ENCODE measurements around the gene DUSP19. TPM values are rescaled to one million over a fixed set of nuclear protein-coding genes. Genes with fewer than 3 reads are reported as not detected.

DUSP19 gene
- total and polyA plus RNA-seq, 12 donors, result 0.81 to 10.0 (median 4.1) TPM

DNA sequence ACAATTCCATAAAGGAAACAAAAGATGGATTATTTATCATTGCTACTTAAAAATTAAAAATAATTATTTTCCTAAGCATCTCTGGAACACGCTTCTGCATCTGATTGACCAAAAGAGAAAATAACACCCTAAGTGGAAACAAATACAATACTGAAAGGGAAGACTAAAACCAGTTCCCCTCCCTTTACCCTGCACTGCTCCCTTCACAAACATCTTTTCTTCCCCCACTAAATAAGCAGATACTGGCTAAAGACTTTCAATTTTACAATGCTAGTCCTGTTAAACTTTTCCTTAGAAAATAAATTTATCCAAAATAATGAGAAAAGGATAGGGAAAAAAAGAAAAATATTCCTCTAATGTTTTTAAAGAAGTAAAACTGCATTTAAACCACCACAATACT is 44.6 kb upstream of the DUSP19 start:
- DNase-seq, result no peak
- no peak overlapping the region for H3K4me3 ChIP-seq
- intact Hi-C loops (cut with DNase I), result no loop called here
- peaks cover 14 to 75% of the 10 kb centered on the region in 2 donors for H3K4me1 ChIP-seq (replicated peaks in 1 of 2)
- TF ChIP-seq, protein P1, sequence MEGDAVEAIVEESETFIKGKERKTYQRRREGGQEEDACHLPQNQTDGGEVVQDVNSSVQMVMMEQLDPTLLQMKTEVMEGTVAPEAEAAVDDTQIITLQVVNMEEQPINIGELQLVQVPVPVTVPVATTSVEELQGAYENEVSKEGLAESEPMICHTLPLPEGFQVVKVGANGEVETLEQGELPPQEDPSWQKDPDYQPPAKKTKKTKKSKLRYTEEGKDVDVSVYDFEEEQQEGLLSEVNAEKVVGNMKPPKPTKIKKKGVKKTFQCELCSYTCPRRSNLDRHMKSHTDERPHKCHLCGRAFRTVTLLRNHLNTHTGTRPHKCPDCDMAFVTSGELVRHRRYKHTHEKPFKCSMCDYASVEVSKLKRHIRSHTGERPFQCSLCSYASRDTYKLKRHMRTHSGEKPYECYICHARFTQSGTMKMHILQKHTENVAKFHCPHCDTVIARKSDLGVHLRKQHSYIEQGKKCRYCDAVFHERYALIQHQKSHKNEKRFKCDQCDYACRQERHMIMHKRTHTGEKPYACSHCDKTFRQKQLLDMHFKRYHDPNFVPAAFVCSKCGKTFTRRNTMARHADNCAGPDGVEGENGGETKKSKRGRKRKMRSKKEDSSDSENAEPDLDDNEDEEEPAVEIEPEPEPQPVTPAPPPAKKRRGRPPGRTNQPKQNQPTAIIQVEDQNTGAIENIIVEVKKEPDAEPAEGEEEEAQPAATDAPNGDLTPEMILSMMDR (IDR thresholded peaks at IDR 0.05), result no peak
- TF ChIP-seq POLR2A (IDR thresholded peaks at IDR 0.05), result no peak
- H3K27me3 ChIP-seq, result no peaks in the 10 kb centered on the region
- 73 to 85% (median 81%) methylated on average over 1 of the region's 1 CpG for WGBS, 4 donors
- no peaks in the 10 kb centered on the region for H3K36me3 ChIP-seq (replicated peaks in 1 of 2)
- no peak overlapping the region for H3K27ac ChIP-seq
- no peaks in the 10 kb centered on the region for H3K9me3 ChIP-seq (replicated peaks in 1 of 3)

DNA sequence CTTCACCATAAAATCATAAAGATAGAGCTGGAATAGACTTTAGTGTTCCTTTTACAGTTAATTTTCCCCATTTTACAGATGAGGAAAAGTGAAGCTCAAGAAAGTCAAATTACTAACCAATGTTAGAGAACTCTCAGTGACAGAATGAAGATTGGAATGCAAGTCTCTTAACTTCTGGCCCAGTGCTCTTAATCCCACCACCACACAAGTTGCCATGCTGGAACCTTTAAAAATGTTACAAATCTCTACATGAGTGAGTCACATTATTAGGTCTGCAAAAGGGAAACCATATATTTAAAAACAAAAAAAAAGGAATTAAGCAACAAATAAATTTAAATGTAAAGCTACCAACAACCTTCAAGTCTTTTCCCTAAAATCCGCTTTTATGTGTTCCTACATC is 43.7 kb upstream of the DUSP19 start:
- intact Hi-C loops (cut with DNase I), result no loop called here
- H3K36me3 ChIP-seq (replicated peaks in 1 of 2), result no peaks in the 10 kb centered on the region
- no peak for DNase-seq
- peaks cover 14 to 72% of the 10 kb centered on the region in 2 donors for H3K4me1 ChIP-seq (replicated peaks in 1 of 2)
- H3K9me3 ChIP-seq (replicated peaks in 1 of 3), result no peaks in the 10 kb centered on the region
- H3K27me3 ChIP-seq, result no peaks in the 10 kb centered on the region
- TF ChIP-seq, protein P1 (IDR thresholded peaks at IDR 0.05), result no peak
- no peak for TF ChIP-seq POLR2A (IDR thresholded peaks at IDR 0.05)
- WGBS, 4 donors, result 93 to 97% (median 95%) methylated on average over 1 of the region's 1 CpG
- no peak overlapping the region for H3K27ac ChIP-seq
- no peak overlapping the region for H3K4me3 ChIP-seq

DNA sequence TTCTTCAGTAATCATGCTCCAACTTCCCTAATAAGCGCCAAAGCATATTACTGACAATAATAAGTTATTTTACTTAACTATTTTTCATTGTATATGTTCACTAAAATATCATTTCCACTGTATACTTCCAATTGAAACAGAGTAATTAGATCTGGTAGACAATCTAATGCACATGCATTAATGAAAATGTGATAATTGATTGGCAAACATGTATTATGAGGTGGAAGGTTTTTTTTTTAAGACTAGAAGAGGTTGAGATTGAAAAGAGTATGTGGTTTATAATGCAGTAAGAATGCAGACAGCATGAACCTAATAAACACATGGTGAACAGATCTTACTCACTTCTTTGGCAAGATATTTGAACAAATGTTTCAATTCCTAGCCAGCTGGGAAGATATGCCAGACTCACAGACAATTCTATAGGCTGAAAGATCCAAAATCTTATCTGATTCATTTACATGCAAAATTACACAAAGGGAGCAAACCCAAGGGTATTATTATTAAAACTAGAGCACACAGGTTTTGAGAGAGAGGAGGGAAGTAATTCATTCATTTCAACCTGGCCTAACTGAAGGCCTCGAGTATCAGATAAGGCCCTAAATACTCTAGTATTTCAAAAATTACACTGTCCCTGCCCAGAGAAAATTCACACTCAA is 43.1 kb upstream of the DUSP19 start:
- Histone ChIP-seq H3K36me3 (replicated peaks in 1 of 2) (no peaks in the 10 kb centered on the region), H3K4me3 (no peak overlapping the region), H3K9me3 (replicated peaks in 1 of 3) (no peaks in the 10 kb centered on the region), H3K27me3 (no peaks in the 10 kb centered on the region), H3K4me1 (replicated peaks in 1 of 2) (peaks cover 11 to 66% of the 10 kb centered on the region in 2 donors), H3K27ac (no peak overlapping the region)
- TF ChIP-seq, protein P1 (IDR thresholded peaks at IDR 0.05), result no peak
- TF ChIP-seq POLR2A (IDR thresholded peaks at IDR 0.05), result no peak
- no peak for DNase-seq
- WGBS, 4 donors, result 46 to 55% (median 48%) methylated on average over 2 of the region's 2 CpGs
- intact Hi-C loops (cut with DNase I), result no loop called here

DNA sequence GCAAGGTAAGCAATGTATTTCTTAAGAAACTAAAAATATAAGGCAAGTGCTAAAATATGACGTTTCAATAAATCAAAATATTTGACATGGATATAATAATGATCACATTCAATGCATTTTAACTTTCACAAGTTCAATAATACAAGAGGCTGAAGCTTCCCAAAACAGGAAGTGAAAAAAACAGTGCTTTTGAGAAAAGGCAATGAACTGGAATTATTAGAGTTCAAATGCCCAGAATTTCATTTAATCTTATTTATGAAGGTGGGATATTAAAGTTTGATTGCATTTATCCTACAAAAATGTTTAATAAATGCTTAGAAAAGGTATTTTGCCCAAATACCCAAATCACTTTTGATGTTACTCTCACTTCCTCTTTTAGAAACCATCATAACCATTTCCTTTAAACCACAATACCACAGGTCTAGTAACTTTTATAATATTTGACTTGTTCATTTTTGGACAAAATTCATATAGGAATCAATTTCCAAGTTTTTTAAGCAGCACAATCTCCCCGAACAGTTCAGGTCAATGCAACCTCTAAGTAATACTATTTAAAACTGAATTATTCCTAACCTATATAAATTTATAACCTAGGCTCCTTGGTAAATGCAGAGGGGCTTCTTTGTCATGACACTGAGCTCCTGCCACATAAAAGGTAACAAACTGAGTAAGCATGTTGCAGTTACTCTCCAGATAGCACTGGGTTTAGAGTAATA is 42.4 kb upstream of the DUSP19 start:
- Histone ChIP-seq H3K27ac (peak overlapping the region in 2 of 5 donors; percentile 98), H3K9me3 (replicated peaks in 1 of 3) (no peaks in the 10 kb centered on the region), H3K4me1 (replicated peaks in 1 of 2) (peaks cover 10 to 59% of the 10 kb centered on the region in 2 donors), H3K27me3 (no peaks in the 10 kb centered on the region), H3K36me3 (replicated peaks in 1 of 2) (no peaks in the 10 kb centered on the region), H3K4me3 (peak overlapping the region in 1 of 4 donors; percentile 74)
- TF ChIP-seq POLR2A (IDR thresholded peaks at IDR 0.05), result no peak
- TF ChIP-seq, protein P1 (IDR thresholded peaks at IDR 0.05), result no peak
- no peak for DNase-seq
- intact Hi-C loops (cut with DNase I), result no loop called here
- WGBS, 4 donors, result 24 to 38% (median 29%) methylated on average over 2 of the region's 2 CpGs

Measured in adrenal gland (tissue), 12 donors.